ENCODE measurements around the gene AKNA. TPM values are rescaled to one million over a fixed set of nuclear protein-coding genes. Genes with fewer than 3 reads are reported as not detected.
A peak's percentile ranks its signal among the peaks of the same experiment; 100 is the strongest.

Gene AKNA
- total RNA-seq, 4 donors from 2014 or later: 10.5 to 27.1 (median 14.4) TPM

GRCh38 chr9:114390952-114391351 lies 3.2 kb upstream of the AKNA start:
- H3K4me1 ChIP-seq: peaks cover 80% of the 10 kb centered on the region

DNA sequence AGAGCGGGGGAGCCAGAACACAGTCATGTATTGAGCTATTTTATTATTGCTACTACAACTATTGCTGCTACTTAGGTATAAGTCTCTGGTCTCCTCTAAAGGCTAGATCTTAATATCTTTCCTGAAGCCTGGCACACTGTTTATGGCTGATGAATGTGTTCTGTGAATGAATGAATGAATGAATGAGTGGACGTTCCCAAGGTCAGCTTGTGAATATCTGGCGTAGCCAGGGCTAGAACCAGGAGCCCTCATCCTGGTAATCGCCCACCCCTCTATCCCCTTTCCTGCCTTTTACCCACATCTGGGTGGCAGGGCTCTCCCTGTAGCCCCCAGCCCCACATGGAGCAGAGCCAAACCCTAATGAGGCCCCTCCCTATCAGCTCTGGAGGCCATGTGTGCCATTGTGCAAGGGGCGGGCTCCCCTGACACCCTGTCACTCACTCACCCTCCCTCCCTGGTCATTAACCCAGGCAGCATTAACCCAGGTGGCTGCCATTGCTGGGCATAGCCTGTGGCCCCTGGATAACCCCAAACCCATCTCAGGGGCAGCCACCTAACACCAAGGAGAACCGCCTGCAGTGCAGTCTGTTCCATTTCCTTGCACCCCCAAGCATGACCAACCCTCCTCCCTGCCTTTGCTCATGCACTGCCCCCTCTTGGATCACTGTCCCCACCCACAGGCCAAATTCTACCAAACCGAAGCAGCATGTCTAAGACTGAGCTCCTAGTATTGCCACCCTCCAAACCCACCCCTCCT lies 2.0 kb upstream of the AKNA start:
- no peak for DNase-seq (ENCODE audit: low spot score in 2 of 2)
- no peak overlapping the region for H3K4me3 ChIP-seq
- 82% methylated on average over 7 of the region's 7 CpGs for WGBS
- peaks cover 81% of the 10 kb centered on the region for H3K4me1 ChIP-seq
- H3K36me3 ChIP-seq: no peaks in the 10 kb centered on the region
- no peak for TF ChIP-seq POLR2A (IDR thresholded peaks at IDR 0.05)
- TF ChIP-seq, protein P1, sequence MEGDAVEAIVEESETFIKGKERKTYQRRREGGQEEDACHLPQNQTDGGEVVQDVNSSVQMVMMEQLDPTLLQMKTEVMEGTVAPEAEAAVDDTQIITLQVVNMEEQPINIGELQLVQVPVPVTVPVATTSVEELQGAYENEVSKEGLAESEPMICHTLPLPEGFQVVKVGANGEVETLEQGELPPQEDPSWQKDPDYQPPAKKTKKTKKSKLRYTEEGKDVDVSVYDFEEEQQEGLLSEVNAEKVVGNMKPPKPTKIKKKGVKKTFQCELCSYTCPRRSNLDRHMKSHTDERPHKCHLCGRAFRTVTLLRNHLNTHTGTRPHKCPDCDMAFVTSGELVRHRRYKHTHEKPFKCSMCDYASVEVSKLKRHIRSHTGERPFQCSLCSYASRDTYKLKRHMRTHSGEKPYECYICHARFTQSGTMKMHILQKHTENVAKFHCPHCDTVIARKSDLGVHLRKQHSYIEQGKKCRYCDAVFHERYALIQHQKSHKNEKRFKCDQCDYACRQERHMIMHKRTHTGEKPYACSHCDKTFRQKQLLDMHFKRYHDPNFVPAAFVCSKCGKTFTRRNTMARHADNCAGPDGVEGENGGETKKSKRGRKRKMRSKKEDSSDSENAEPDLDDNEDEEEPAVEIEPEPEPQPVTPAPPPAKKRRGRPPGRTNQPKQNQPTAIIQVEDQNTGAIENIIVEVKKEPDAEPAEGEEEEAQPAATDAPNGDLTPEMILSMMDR (IDR thresholded peaks at IDR 0.05): no peak
- TF ChIP-seq POLR2AphosphoS5 (IDR thresholded peaks at IDR 0.05): no peak
- TF ChIP-seq EP300 (IDR thresholded peaks at IDR 0.05): no peak
- no peaks in the 10 kb centered on the region for H3K9me3 ChIP-seq
- H3K27me3 ChIP-seq: no peaks in the 10 kb centered on the region
- no peak overlapping the region for H3K27ac ChIP-seq

More at GRCh38 chr9:114390952-114391351, 3.2 kb upstream of the AKNA start:
- 88% methylated on average over 2 of the region's 2 CpGs for WGBS
- no peak for TF ChIP-seq EP300 (IDR thresholded peaks at IDR 0.05)
- TF ChIP-seq POLR2A (IDR thresholded peaks at IDR 0.05): no peak
- TF ChIP-seq, protein P1 (IDR thresholded peaks at IDR 0.05): no peak
- TF ChIP-seq POLR2AphosphoS5 (IDR thresholded peaks at IDR 0.05): no peak
- no peaks in the 10 kb centered on the region for H3K36me3 ChIP-seq
- no peak for DNase-seq (ENCODE audit: low spot score in 2 of 2)
- no peaks in the 10 kb centered on the region for H3K27me3 ChIP-seq
- H3K27ac ChIP-seq: no peak overlapping the region
- H3K4me3 ChIP-seq: no peak overlapping the region
- H3K9me3 ChIP-seq: no peaks in the 10 kb centered on the region

DNA sequence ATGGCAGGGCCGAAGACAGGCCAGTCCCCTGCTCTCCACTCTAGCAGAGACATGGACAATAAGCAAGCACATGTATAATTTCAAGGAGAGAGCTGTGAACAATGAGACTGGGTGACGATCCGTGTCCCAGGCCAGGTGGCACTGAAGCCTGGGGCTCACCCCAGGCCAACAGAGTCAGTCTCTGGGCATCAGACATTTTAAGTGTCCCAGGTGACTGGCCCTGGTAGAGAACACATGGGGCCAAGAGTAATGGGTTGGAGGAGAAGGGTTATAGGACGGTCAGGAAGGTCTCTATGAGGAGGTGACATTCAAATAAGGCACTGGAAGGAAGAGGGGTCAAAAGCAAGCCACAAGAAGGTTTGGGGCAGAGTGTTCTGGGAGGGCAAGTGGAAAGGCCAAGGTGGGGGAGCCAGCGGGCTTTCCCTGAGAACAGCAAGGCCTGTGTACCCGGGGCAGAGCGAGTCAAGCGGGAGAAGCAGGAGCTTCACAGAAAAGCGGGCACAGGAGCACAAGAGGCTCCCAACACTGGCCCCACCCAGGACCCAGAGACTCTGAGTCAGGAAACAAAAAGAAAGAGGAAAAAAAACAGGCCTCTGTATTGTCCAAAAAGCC lies 1.1 kb upstream of the AKNA start:
- H3K27me3 ChIP-seq: no peaks in the 10 kb centered on the region
- H3K4me1 ChIP-seq: peaks cover 84% of the 10 kb centered on the region
- TF ChIP-seq, protein P1 (IDR thresholded peaks at IDR 0.05): no peak
- TF ChIP-seq POLR2A (IDR thresholded peaks at IDR 0.05) (no peak), POLR2AphosphoS5 (IDR thresholded peaks at IDR 0.05) (no peak), EP300 (IDR thresholded peaks at IDR 0.05) (no peak)
- no peak for DNase-seq (ENCODE audit: low spot score in 2 of 2)
- H3K27ac ChIP-seq: peak overlapping the region; percentile 84
- WGBS: 81% methylated on average over 8 of the region's 9 CpGs
- no peaks in the 10 kb centered on the region for H3K36me3 ChIP-seq
- H3K4me3 ChIP-seq: peak overlapping the region; percentile 56
- no peaks in the 10 kb centered on the region for H3K9me3 ChIP-seq

DNA sequence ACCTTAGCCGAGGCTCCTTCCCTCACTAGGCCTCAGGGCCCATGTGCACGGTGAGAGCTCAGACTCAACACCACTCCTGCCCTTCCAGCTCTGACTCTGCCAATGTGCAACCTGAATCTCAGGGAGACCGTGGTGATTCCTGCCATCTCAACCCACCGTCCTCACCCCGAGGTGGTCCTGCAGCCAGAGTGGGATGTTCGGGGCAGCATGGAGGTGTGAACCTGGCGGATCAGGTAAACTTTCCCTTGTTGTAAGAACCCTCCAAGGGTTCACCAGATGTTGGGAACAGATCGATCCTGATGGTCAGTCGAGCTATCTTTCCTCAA lies 538 bp upstream of the AKNA start:
- TF ChIP-seq POLR2A (IDR thresholded peaks at IDR 0.05): no peak
- no peak for TF ChIP-seq EP300 (IDR thresholded peaks at IDR 0.05)
- TF ChIP-seq, protein P1 (IDR thresholded peaks at IDR 0.05): no peak
- no peak for TF ChIP-seq POLR2AphosphoS5 (IDR thresholded peaks at IDR 0.05)
- peak overlapping the region; percentile 56 for H3K4me3 ChIP-seq
- no peaks in the 10 kb centered on the region for H3K36me3 ChIP-seq
- WGBS: 58% methylated on average over 9 of the region's 9 CpGs
- H3K27ac ChIP-seq: peak overlapping the region; percentile 84
- H3K27me3 ChIP-seq: no peaks in the 10 kb centered on the region
- no peaks in the 10 kb centered on the region for H3K9me3 ChIP-seq
- peaks cover 86% of the 10 kb centered on the region for H3K4me1 ChIP-seq
- no peak for DNase-seq (ENCODE audit: low spot score in 2 of 2)

- peak overlapping the region; percentile 56 for H3K4me3 ChIP-seq
- TF ChIP-seq POLR2AphosphoS5 (IDR thresholded peaks at IDR 0.05): no peak
- no peak for TF ChIP-seq POLR2A (IDR thresholded peaks at IDR 0.05)
- TF ChIP-seq EP300 (IDR thresholded peaks at IDR 0.05): no peak
- no peaks in the 10 kb centered on the region for H3K27me3 ChIP-seq
- DNase-seq (ENCODE audit: low spot score in 2 of 2): peak in 1 of 2 donors; percentile 85
- H3K27ac ChIP-seq: peak overlapping the region; percentile 84
- 35% methylated on average over 18 of the region's 18 CpGs for WGBS
- H3K36me3 ChIP-seq: no peaks in the 10 kb centered on the region
- H3K4me1 ChIP-seq: peaks cover 86% of the 10 kb centered on the region
- H3K9me3 ChIP-seq: no peaks in the 10 kb centered on the region
Measured at GRCh38 chr9:114386886-114387679, 699 bp downstream of the AKNA start.
